Mesenchymal stem cell (in vitro differentiated cells and primary cell): Measurements from ENCODE around the gene MR1.

ENCODE experiments used
- DNase-seq: peaks from one replicate; pipeline ENCODE4 v3.0.0-alpha.2; 2013
- H2AFZ ChIP-seq: one replicate; pipeline ENCODE4 v1.6.1; 2013; ENCODE audit warnings: low read depth, mild to moderate bottlenecking, control low read depth, inconsistent platforms, low read length, moderate library complexity
- H2AK5ac ChIP-seq: 2 replicates; pipeline ENCODE4 v1.6.1; 2013; ENCODE audit warnings: low read length, moderate library complexity, mild to moderate bottlenecking, inconsistent platforms; ENCODE audit not compliant: severe bottlenecking
- H2BK120ac ChIP-seq: one replicate; pipeline ENCODE4 v1.6.1; 2013; ENCODE audit warnings: low read depth, mild to moderate bottlenecking, inconsistent platforms, low read length, moderate library complexity
- H2BK12ac ChIP-seq, 2 experiments: one replicate each; pipeline ENCODE4 v1.6.1; 2013; ENCODE audit warnings: inconsistent platforms in 2 of 2, low read length in 2 of 2, mild to moderate bottlenecking in 2 of 2, moderate library complexity in 2 of 2, control low read depth in 1 of 2
- H2BK15ac ChIP-seq: one replicate; pipeline ENCODE4 v1.6.1; 2013; ENCODE audit warnings: mild to moderate bottlenecking, low read depth, inconsistent platforms; ENCODE audit not compliant: poor library complexity, severe bottlenecking
- H2BK5ac ChIP-seq: 2 replicates; pipeline ENCODE4 v1.6.1; 2013; ENCODE audit warnings: low read depth, mild to moderate bottlenecking, low read length, control low read depth, inconsistent platforms; ENCODE audit not compliant: poor library complexity, severe bottlenecking
- H3K14ac ChIP-seq, 2 experiments: one replicate each; pipeline ENCODE4 v1.6.1; 2013; ENCODE audit warnings: inconsistent platforms in 2 of 2, low read length in 2 of 2, control low read depth in 1 of 2, mild to moderate bottlenecking in 1 of 2, moderate library complexity in 1 of 2
- H3K18ac ChIP-seq, 2 experiments: one replicate each; pipeline ENCODE4 v1.6.1; 2013; ENCODE audit warnings: inconsistent platforms in 2 of 2, low read length in 2 of 2, control low read depth in 1 of 2, low read depth in 1 of 2, mild to moderate bottlenecking in 1 of 2
- H3K23ac ChIP-seq, 2 experiments: one replicate each; pipeline ENCODE4 v1.6.1; 2013; ENCODE audit warnings: inconsistent platforms in 2 of 2, low read length in 2 of 2, mild to moderate bottlenecking in 2 of 2, moderate library complexity in 2 of 2, control low read depth in 1 of 2
- H3K27ac ChIP-seq: 2 replicates; pipeline ENCODE4 v1.5.1; 2013; ENCODE audit warnings: mild to moderate bottlenecking, moderate library complexity, low read length, control low read depth, inconsistent platforms; ENCODE audit not compliant: poor library complexity, severe bottlenecking
- H3K27me3 ChIP-seq, 2 experiments: 2 replicates each; pipeline versions ENCODE4 v1.6.1 to v1.7.0; 2013; ENCODE audit warnings: low read length in 2 of 2, mild to moderate bottlenecking in 2 of 2, moderate library complexity in 2 of 2, control low read depth in 1 of 2, inconsistent platforms in 1 of 2; ENCODE audit not compliant: control insufficient read depth in 1 of 2, insufficient read depth in 1 of 2
- H3K36me3 ChIP-seq, 2 experiments: 2 replicates each; pipeline versions ENCODE4 v1.6.1 to v1.7.0; 2013; ENCODE audit warnings: low read length in 2 of 2, control low read depth in 1 of 2, inconsistent platforms in 1 of 2, low read depth in 1 of 2, mild to moderate bottlenecking in 1 of 2; ENCODE audit not compliant: insufficient read depth in 2 of 2, control insufficient read depth in 1 of 2
- H3K4ac ChIP-seq, 2 experiments: one replicate each; pipeline ENCODE4 v1.6.1; 2013; ENCODE audit warnings: inconsistent platforms in 2 of 2, low read length in 2 of 2, mild to moderate bottlenecking in 2 of 2, moderate library complexity in 2 of 2, control low read depth in 1 of 2, low read depth in 1 of 2
- H3K4me1 ChIP-seq: 2 replicates; pipeline ENCODE4 v1.6.1; 2013; ENCODE audit warnings: low read depth, low read length, control low read depth; ENCODE audit not compliant: control insufficient read depth, insufficient read depth
- H3K4me2 ChIP-seq: 2 replicates; pipeline ENCODE4 v1.6.1; 2013; ENCODE audit warnings: low read length, mild to moderate bottlenecking, inconsistent platforms; ENCODE audit not compliant: poor library complexity, severe bottlenecking
- H3K4me3 ChIP-seq, 2 experiments: 2 replicates each; pipeline versions ENCODE4 v1.5.1 to v1.7.0; 2013; ENCODE audit warnings: low read length in 2 of 2, mild to moderate bottlenecking in 2 of 2, control low read depth in 1 of 2, low read depth in 1 of 2; ENCODE audit not compliant: insufficient read depth in 1 of 2
- H3K79me1 ChIP-seq: replicated peaks from 2 replicates; pipeline ENCODE4 v1.6.1; 2013; ENCODE audit warnings: mild to moderate bottlenecking, control low read depth, low read length, inconsistent platforms; ENCODE audit not compliant: poor library complexity, severe bottlenecking
- H3K9ac ChIP-seq: 2 replicates; pipeline ENCODE4 v1.7.0; 2013; ENCODE audit warnings: mild to moderate bottlenecking, low read length, moderate library complexity
- H3K9me3 ChIP-seq: 2 replicates; pipeline ENCODE4 v1.7.0; 2013; ENCODE audit warnings: mild to moderate bottlenecking, low read length; ENCODE audit not compliant: control insufficient read depth
- H4K8ac ChIP-seq: one replicate; pipeline ENCODE4 v1.6.1; 2013; ENCODE audit warnings: inconsistent platforms, mild to moderate bottlenecking, low read length, moderate library complexity
- H4K91ac ChIP-seq: one replicate; pipeline ENCODE4 v1.6.1; 2013; ENCODE audit warnings: mild to moderate bottlenecking, low read length, inconsistent platforms
- WGBS: methylation state at CpG from one replicate; pipeline ENCODE4 v1.1.7; 2013; ENCODE audit warnings: mixed read lengths; 5-methylcytosine and 5-hydroxymethylcytosine counted together

Gene MR1

DNA sequence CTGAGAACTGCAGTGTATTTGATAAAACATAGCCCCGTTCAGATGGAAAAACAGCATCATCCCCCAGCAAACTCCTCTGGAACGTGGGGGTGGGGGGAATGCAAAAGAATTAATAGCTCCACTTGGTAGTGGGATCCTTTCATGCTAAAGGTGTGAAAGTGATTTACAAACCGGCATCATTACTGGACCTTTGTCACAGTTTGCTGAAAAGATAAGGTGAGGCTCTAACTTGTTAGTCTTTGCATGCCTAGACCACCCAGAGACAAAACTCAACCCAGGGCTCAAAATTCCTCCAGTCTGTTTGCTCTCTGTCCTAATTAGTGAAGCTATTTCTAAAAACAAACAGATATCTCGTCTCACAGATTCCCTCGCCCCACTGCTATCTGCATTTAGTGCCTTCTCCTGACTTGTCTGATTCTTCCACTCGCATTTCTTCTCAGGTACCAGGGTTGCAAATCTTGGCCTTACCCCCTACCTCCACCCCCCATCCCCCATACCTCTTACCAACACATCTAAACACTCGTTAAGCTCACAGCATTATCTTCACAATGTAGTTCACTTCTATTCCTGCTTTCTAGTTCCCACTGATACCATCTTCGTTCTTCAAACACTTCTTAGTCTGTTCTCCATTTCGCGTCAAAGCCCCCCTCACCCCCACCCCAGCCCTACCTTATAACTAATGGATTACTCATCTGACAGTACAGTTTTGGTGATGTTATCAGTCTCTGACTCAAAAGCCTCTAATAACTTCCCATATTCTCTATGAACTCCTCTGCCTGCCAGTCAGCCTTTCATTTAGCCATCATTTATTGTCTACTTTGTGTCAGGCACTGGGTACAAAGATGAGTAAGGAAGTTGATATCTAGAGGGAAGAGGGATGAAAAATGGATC lies 66.5 kb downstream of the MR1 start:
- DNase-seq, result peak; percentile 54
- H3K9ac ChIP-seq, result peak overlapping the region; percentile 56
- H4K8ac ChIP-seq, result peak overlapping the region; percentile 32
- no peaks in the 10 kb centered on the region for H3K36me3 ChIP-seq
- peak overlapping the region; percentile 9 for H2BK120ac ChIP-seq
- no peak overlapping the region for H3K23ac ChIP-seq
- H3K4me1 ChIP-seq, result peaks cover 31% of the 10 kb centered on the region
- H3K14ac ChIP-seq, result no peak overlapping the region
- H3K4me2 ChIP-seq, result no peak overlapping the region
- H3K79me1 ChIP-seq, result peaks cover 3% of the 10 kb centered on the region
- H2BK12ac ChIP-seq, result peak overlapping the region; percentile 28 to 33
- H2AK5ac ChIP-seq, result peak overlapping the region; percentile 82
- no peak overlapping the region for H2AFZ ChIP-seq
- peak overlapping the region; percentile 53 for H2BK5ac ChIP-seq
- H3K27me3 ChIP-seq, result no peaks in the 10 kb centered on the region
- no peak overlapping the region for H2BK15ac ChIP-seq
- H3K4ac ChIP-seq, result peak overlapping the region in 1 of 2 experiments; percentile 74
- H3K18ac ChIP-seq, result peak overlapping the region; percentile 52 to 80
- H3K9me3 ChIP-seq, result no peaks in the 10 kb centered on the region
- WGBS, result 7% methylated on average over 9 of the region's 10 CpGs
- peak overlapping the region; percentile 96 for H3K27ac ChIP-seq
- no peak overlapping the region for H4K91ac ChIP-seq
- peak overlapping the region in 1 of 2 experiments; percentile 6 for H3K4me3 ChIP-seq

DNA sequence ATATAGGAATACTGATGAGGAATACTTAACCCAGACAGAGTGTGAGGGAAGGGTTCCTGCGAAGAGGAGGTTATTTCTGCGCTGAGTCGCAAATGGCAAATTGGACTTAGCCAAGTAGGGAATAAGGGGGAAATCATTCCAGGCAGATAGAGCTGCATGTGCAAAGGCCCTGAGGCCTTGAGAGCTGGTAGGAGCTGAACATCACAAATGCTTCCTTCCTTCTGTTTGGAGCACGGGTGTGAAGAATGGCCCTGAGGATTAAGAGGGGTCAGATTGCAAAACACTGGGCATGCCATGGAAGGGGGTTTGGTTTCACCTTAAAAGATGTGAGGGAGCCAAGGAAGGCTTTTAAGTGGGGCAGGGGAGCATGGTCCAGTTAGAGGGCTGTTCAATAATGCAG lies 67.2 kb downstream of the MR1 start:
- Histone ChIP-seq H2BK12ac (peak overlapping the region; percentile 11 to 92), H3K27ac (peak overlapping the region; percentile 96), H2BK120ac (peak overlapping the region; percentile 21), H2AK5ac (peak overlapping the region; percentile 18), H3K23ac (no peak overlapping the region), H2BK15ac (no peak overlapping the region), H3K36me3 (no peaks in the 10 kb centered on the region), H3K9me3 (no peaks in the 10 kb centered on the region), H2BK5ac (no peak overlapping the region), H4K8ac (peak overlapping the region; percentile 23), H3K4ac (peak overlapping the region; percentile 1 to 73), H3K18ac (peak overlapping the region in 1 of 2 experiments; percentile 79), H2AFZ (no peak overlapping the region), H3K14ac (no peak overlapping the region), H3K27me3 (no peaks in the 10 kb centered on the region), H4K91ac (peak overlapping the region; percentile 76), H3K9ac (no peak overlapping the region), H3K79me1 (peaks cover 3% of the 10 kb centered on the region), H3K4me3 (peak overlapping the region in 1 of 2 experiments; percentile 5), H3K4me2 (no peak overlapping the region), H3K4me1 (peaks cover 31% of the 10 kb centered on the region)
- DNase-seq, result no peak
- 65% methylated on average over 4 of the region's 4 CpGs for WGBS

DNA sequence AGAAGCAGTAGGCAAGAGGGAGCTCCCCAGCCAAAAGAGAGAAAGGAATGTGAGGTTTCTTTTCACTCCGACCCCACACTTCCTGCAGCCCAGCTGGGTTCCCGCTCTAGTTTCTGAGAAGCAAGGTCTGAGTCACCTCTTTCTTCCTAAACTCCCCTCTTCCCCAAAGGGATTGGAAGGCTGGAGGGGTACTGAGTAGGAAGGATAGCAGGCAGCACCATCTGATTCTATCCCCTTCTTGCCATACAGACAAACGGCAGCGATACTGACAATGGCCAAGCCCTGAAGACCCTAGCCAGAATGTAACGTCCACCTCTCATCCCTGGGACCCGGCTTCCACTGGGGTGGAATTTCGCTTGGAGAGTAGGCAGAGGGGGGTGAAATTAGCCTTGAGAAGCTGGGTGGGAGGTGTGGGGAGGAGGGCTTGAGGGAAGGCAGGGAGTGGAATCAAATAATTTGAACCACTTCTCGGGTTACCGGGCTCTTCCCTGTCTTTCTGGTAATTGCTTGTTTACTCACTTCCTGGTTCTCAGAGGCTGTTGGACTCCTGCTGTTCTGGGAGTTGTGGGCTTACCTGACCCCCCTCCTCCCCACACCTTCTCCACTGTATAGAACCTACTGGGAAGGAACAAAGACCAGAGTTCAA lies 67.9 kb downstream of the MR1 start:
- Histone ChIP-seq H2BK5ac (peak overlapping the region; percentile 81), H3K4ac (peak overlapping the region; percentile 42 to 83), H3K4me2 (peak overlapping the region; percentile 36), H3K79me1 (peaks cover 3% of the 10 kb centered on the region), H3K9me3 (no peaks in the 10 kb centered on the region), H2AFZ (no peak overlapping the region), H3K14ac (peak overlapping the region in 1 of 2 experiments; percentile 76), H4K8ac (peak overlapping the region; percentile 63), H3K18ac (peak overlapping the region; percentile 55 to 68), H2AK5ac (peak overlapping the region; percentile 92), H3K4me1 (peaks cover 29% of the 10 kb centered on the region), H2BK15ac (peak overlapping the region; percentile 74), H3K4me3 (peak overlapping the region in 1 of 2 experiments; percentile 5), H3K9ac (peak overlapping the region; percentile 8), H3K23ac (peak overlapping the region in 1 of 2 experiments; percentile 12), H3K36me3 (no peaks in the 10 kb centered on the region), H3K27me3 (no peaks in the 10 kb centered on the region), H4K91ac (peak overlapping the region; percentile 94), H3K27ac (peak overlapping the region; percentile 96), H2BK120ac (peak overlapping the region; percentile 65), H2BK12ac (peak overlapping the region; percentile 54 to 96)
- 7% methylated on average over 8 of the region's 9 CpGs for WGBS
- DNase-seq, result peak; percentile 64

- peaks cover 3% of the 10 kb centered on the region for H3K79me1 ChIP-seq
- peak overlapping the region in 1 of 2 experiments; percentile 40 for H3K4ac ChIP-seq
- peak overlapping the region; percentile 12 for H4K8ac ChIP-seq
- peak overlapping the region; percentile 26 for H2BK15ac ChIP-seq
- no peak overlapping the region for H2AFZ ChIP-seq
- H3K36me3 ChIP-seq, result no peaks in the 10 kb centered on the region
- peak overlapping the region in 1 of 2 experiments; percentile 81 for H3K18ac ChIP-seq
- peak; percentile 60 for DNase-seq
- no peaks in the 10 kb centered on the region for H3K27me3 ChIP-seq
- peak overlapping the region in 1 of 2 experiments; percentile 81 for H3K23ac ChIP-seq
- peak overlapping the region; percentile 42 for H2BK120ac ChIP-seq
- no peak overlapping the region for H3K14ac ChIP-seq
- H4K91ac ChIP-seq, result peak overlapping the region; percentile 62
- H3K9ac ChIP-seq, result no peak overlapping the region
- H2AK5ac ChIP-seq, result peak overlapping the region; percentile 95
- H3K27ac ChIP-seq, result peak overlapping the region; percentile 74
- H3K4me1 ChIP-seq, result peaks cover 23% of the 10 kb centered on the region
- peak overlapping the region; percentile 27 for H3K4me2 ChIP-seq
- peak overlapping the region; percentile 9 to 84 for H2BK12ac ChIP-seq
- peak overlapping the region; percentile 50 for H2BK5ac ChIP-seq
- no peaks in the 10 kb centered on the region for H3K9me3 ChIP-seq
- no peak overlapping the region for H3K4me3 ChIP-seq
Measured at GRCh38 chr1:181102841-181103240, 69.1 kb downstream of the MR1 start.
